HepG2 (cell line): ENCODE data around the gene BRAF. TPM values are rescaled to one million over a fixed set of nuclear protein-coding genes. Genes with fewer than 3 reads are reported as not detected.

ENCODE experiments used
- ATAD3A ChIP-seq: sonication (generic); formaldehyde crosslinking; IDR thresholded peaks from 2 replicates; pipeline ENCODE4 v1.4.0; 2020; ENCODE audit warnings: missing genetic modification reagents
- ATF7-NPFF ChIP-seq: sonication (generic); formaldehyde crosslinking; IDR thresholded peaks from 2 replicates; pipeline ENCODE4 v1.8.1; 2023; ENCODE audit warnings: mild to moderate bottlenecking, low read depth, missing genetic modification reagents, moderate library complexity
- CEBPZ ChIP-seq: IDR thresholded peaks from 2 replicates; pipeline ENCODE4 v1.6.1; 2012; ENCODE audit warnings: low read length, improper control_type of control experiment
- HCFC1 ChIP-seq: fragments of 150-350 bp; IDR thresholded peaks from 2 replicates; pipeline ENCODE4 v1.6.1; 2014; ENCODE audit warnings: low read depth, low read length
- KLF6 ChIP-seq: IDR thresholded peaks from 2 replicates; pipeline ENCODE4 v1.8.0; 2016; ENCODE audit warnings: missing biosample characterization, missing genetic modification reagents
- MAX ChIP-seq: IDR thresholded peaks from 2 replicates; pipeline ENCODE4 v1.6.1; 2012; ENCODE audit warnings: inconsistent platforms
- RARA ChIP-seq: IDR thresholded peaks from 2 replicates; pipeline ENCODE4 v1.6.1; 2016; ENCODE audit warnings: missing genetic modification reagents, missing compliant biosample characterization
- SP4 ChIP-seq: sonication (generic); formaldehyde crosslinking; IDR thresholded peaks from 2 replicates; pipeline ENCODE4 v1.8.1; 2023; ENCODE audit warnings: mild to moderate bottlenecking, missing genetic modification reagents
- SUZ12 ChIP-seq: fragments of 150-350 bp; IDR thresholded peaks from 2 replicates; pipeline ENCODE4 v1.6.1; 2014; ENCODE audit warnings: low read depth, low read length
- TRIM24 ChIP-seq: sonication (generic); formaldehyde crosslinking; IDR thresholded peaks from 2 replicates; pipeline ENCODE4 v1.8.0; 2022; ENCODE audit warnings: mild to moderate bottlenecking, missing genetic modification reagents
- ZFP36L1 ChIP-seq: sonication (generic); formaldehyde crosslinking; IDR thresholded peaks from 2 replicates; pipeline ENCODE4 v1.8.0; 2022; ENCODE audit warnings: mild to moderate bottlenecking, missing genetic modification reagents, moderate library complexity
- ZFP41 ChIP-seq: sonication (generic); formaldehyde crosslinking; IDR thresholded peaks from 2 replicates; pipeline ENCODE4 v1.4.0; 2020; ENCODE audit warnings: mild to moderate bottlenecking, missing genetic modification reagents, borderline replicate concordance
- ZNF281 ChIP-seq: sonication (generic); formaldehyde crosslinking; IDR thresholded peaks from 2 replicates; pipeline ENCODE4 v1.4.0; 2020; ENCODE audit warnings: missing genetic modification reagents, borderline replicate concordance
- ZNF414 ChIP-seq: sonication (generic); formaldehyde crosslinking; IDR thresholded peaks from 2 replicates; pipeline ENCODE4 v1.5.0; 2020; ENCODE audit warnings: missing genetic modification reagents
- ZNF547 ChIP-seq: sonication (generic); formaldehyde crosslinking; IDR thresholded peaks from 2 replicates; pipeline ENCODE4 v1.5.1; 2020; ENCODE audit warnings: mild to moderate bottlenecking, missing genetic modification reagents
- ZSCAN22 ChIP-seq: sonication (generic); formaldehyde crosslinking; IDR thresholded peaks from 2 replicates; pipeline ENCODE4 v1.4.0; 2020; ENCODE audit warnings: mild to moderate bottlenecking, missing genetic modification reagents
- ZSCAN31 ChIP-seq: sonication (generic); formaldehyde crosslinking; IDR thresholded peaks from 2 replicates; pipeline ENCODE4 v1.5.0; 2020; ENCODE audit warnings: low read depth, mild to moderate bottlenecking, missing genetic modification reagents
- polyA plus RNA-seq, 8 experiments: library from polyadenylated mRNA; depleted of rRNA in 3 of 8; stranded (reverse) in 7 of 8; unstranded in 1 of 8; fragments of >200 nt; fragmentation: Illumina TruSeq in 4 of 8; extraction: Trizol in 4 of 8; gene quantifications; 2 replicates each; pipeline versions ENCODE4 v1.2.1 to v1.2.3, GENCODE V29; 2011 to 2016; ENCODE audit warnings: low read depth in 4 of 8, missing spikeins in 1 of 8, mixed read lengths in 1 of 8; ENCODE audit not compliant: insufficient read depth in 1 of 8
- total RNA-seq, 5 experiments: library from RNA; depleted of rRNA; stranded (reverse); fragments of >200 nt; fragmentation: Illumina TruSeq; extraction: Trizol; gene quantifications; 2 replicates each; pipeline ENCODE4 v1.2.3, GENCODE V29; 2016; ENCODE audit warnings: low read depth in 1 of 5
- TF ChIP-seq, protein P1 (sequence below): sonication (generic); formaldehyde crosslinking; IDR thresholded peaks from 2 replicates; pipeline ENCODE4 v1.4.0; 2020; ENCODE audit warnings: missing genetic modification reagents, mild to moderate bottlenecking, borderline replicate concordance
- TF ChIP-seq, protein P2 (sequence below): sonication (generic); formaldehyde crosslinking; IDR thresholded peaks from 2 replicates; pipeline ENCODE4 v1.5.0; 2020; ENCODE audit warnings: missing genetic modification reagents

The BRAF gene
- total and polyA plus RNA-seq, 2 of the 13 experiments (the other 11 are each of a cell fraction or from before 2014, with no cell fraction given), result 12.5 to 13.4 TPM

GRCh38 chr7:140696680-140697446, 227.9 kb downstream of the BRAF start, which contains the start of gene NDUFB2 (continued):
- TF ChIP-seq SP4 (CRISPR knock-in tag), result peak; percentile 66
- no peak for TF ChIP-seq ZFP36L1 (CRISPR knock-in tag)
- TF ChIP-seq ZFP41 (CRISPR knock-in tag), result no peak
- peak; percentile 49; the same call in 1 of the 2 replicates for TF ChIP-seq KLF6 (CRISPR knock-in tag)
- TF ChIP-seq SUZ12, result peak; percentile 41; the same call in 1 of the 2 replicates
- TF ChIP-seq ZSCAN22, result peak; percentile 22; the same call in 1 of the 2 replicates
- TF ChIP-seq MAX, result peak; percentile 92
- TF ChIP-seq TRIM24 (CRISPR knock-in tag), result no peak
- TF ChIP-seq, protein P1, sequence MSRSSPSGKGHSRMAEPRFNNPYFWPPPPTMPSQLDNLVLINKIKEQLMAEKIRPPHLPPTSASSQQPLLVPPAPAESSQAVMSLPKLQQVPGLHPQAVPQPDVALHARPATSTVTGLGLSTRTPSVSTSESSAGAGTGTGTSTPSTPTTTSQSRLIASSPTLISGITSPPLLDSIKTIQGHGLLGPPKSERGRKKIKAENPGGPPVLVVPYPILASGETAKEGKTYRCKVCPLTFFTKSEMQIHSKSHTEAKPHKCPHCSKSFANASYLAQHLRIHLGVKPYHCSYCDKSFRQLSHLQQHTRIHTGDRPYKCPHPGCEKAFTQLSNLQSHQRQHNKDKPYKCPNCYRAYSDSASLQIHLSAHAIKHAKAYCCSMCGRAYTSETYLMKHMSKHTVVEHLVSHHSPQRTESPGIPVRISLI, result peak; percentile 22; the same call in 1 of the 2 replicates
- TF ChIP-seq RARA (CRISPR knock-in tag), result no peak
- TF ChIP-seq ZNF414 (CRISPR knock-in tag), result no peak
- TF ChIP-seq CEBPZ, result no peak
- peak; percentile 25; the same call in 1 of the 2 replicates for TF ChIP-seq ZNF547
- peak; percentile 91 for TF ChIP-seq ATF7-NPFF (CRISPR knock-in tag)
- 0 out of 2 replicates have a peak, but pooled peaks have one; percentile 35 for TF ChIP-seq ZNF281 (CRISPR knock-in tag)
- TF ChIP-seq ATAD3A (CRISPR knock-in tag), result no peak
- peak; percentile 69 for TF ChIP-seq HCFC1
- no peak for TF ChIP-seq ZSCAN31 (CRISPR knock-in tag)
- TF ChIP-seq, protein P2, sequence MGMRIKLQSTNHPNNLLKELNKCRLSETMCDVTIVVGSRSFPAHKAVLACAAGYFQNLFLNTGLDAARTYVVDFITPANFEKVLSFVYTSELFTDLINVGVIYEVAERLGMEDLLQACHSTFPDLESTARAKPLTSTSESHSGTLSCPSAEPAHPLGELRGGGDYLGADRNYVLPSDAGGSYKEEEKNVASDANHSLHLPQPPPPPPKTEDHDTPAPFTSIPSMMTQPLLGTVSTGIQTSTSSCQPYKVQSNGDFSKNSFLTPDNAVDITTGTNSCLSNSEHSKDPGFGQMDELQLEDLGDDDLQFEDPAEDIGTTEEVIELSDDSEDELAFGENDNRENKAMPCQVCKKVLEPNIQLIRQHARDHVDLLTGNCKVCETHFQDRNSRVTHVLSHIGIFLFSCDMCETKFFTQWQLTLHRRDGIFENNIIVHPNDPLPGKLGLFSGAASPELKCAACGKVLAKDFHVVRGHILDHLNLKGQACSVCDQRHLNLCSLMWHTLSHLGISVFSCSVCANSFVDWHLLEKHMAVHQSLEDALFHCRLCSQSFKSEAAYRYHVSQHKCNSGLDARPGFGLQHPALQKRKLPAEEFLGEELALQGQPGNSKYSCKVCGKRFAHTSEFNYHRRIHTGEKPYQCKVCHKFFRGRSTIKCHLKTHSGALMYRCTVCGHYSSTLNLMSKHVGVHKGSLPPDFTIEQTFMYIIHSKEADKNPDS (CRISPR knock-in tag), result no peak; the same call in 1 of the 2 replicates
